Ovary (tissue), 9 donors: ENCODE data around the gene GUCA2B. TPM values are rescaled to one million over a fixed set of nuclear protein-coding genes. Genes with fewer than 3 reads are reported as not detected.

ENCODE experiments used
- DNase-seq, 5 donors: peaks; one replicate each; pipeline ENCODE4 v3.0.0-alpha.2; 2019 to 2020
- H3K27ac ChIP-seq, 2 donors: fragments of 200-600 bp; one replicate each; pipeline versions ENCODE4 v1.5.1 to v1.8.0; 2019 to 2022
- H3K27me3 ChIP-seq: fragments of 200-600 bp; one replicate; pipeline ENCODE4 v1.8.0; 2022
- H3K36me3 ChIP-seq: fragments of 200-600 bp; sonication (generic); one replicate; pipeline ENCODE4 v1.5.1; 2019
- H3K4me1 ChIP-seq: one replicate; pipeline ENCODE4 v1.8.1; 2013; ENCODE audit warnings: mild to moderate bottlenecking, moderate library complexity; ENCODE audit not compliant: insufficient read depth
- H3K4me3 ChIP-seq: fragments of 200-600 bp; sonication (generic); one replicate; pipeline ENCODE4 v1.5.1; 2017
- H3K9me3 ChIP-seq, 2 donors: fragments of 200-600 bp in 1 of 2; sonication (generic) in 1 of 2; one replicate each; pipeline versions ENCODE4 v1.5.1 to v1.8.1; 2013 to 2019; ENCODE audit warnings: mild to moderate bottlenecking in 1 of 2, moderate library complexity in 1 of 2
- EP300 ChIP-seq: sonication (generic); formaldehyde crosslinking; IDR thresholded peaks from one replicate; pipeline ENCODE4 v1.6.1; 2017; ENCODE audit warnings: antibody characterized with exemption
- POLR2A ChIP-seq: fragments of 450-650 bp; IDR thresholded peaks from one replicate; pipeline ENCODE4 v1.6.1; 2017; ENCODE audit warnings: antibody characterized with exemption, mild to moderate bottlenecking, moderate library complexity
- WGBS, 3 donors: extraction: QIAGEN DNeasy Blood & Tissue Kit in 1 of 3; methylation state at CpG; one replicate each; pipeline versions ENCODE4 v1.1.5 to v1.1.7; 2013 to 2017; 5-methylcytosine and 5-hydroxymethylcytosine counted together
- intact Hi-C, 4 donors: fragments of 100-400 bp; cut with DNase I; formaldehyde crosslinking; loops; one replicate each; pipeline versions ENCODE4 v1.11.0 to v1.15.1; 2022 to 2023
- polyA plus RNA-seq, 2 donors: library from polyadenylated mRNA; stranded (reverse); fragments of 200-250 nt in 1 of 2; fragments of 350-450 nt in 1 of 2; fragmentation: Illumina TruSeq in 1 of 2; extraction: RNeasy Lipid Tissue Mini Kit (QIAGEN cat#74804) in 1 of 2; gene quantifications; one replicate each; pipeline ENCODE4 v1.2.3, GENCODE V29; 2013 to 2014
- total RNA-seq, 7 donors: library from RNA; depleted of rRNA in 2 of 7; stranded (reverse); fragments of >200 nt in 2 of 7; fragmentation: NEBNext Ultra II Directional in 3 of 7; extraction: Animal tissue kit (Norgen Biotek cat#: 25700) in 3 of 7; gene quantifications; one replicate each; pipeline versions ENCODE4 v1.1.0 to v1.2.4, GENCODE V29; 2016 to 2023
- TF ChIP-seq, protein P1 (sequence below), 3 donors: fragments of 450-650 bp in 2 of 3; fragments of 200-600 bp in 1 of 3; IDR thresholded peaks; one replicate each; pipeline versions ENCODE4 v1.5.1 to v1.8.0; 2016 to 2022; ENCODE audit warnings: antibody characterized with exemption in 3 of 3, mild to moderate bottlenecking in 1 of 3
- donor health status: DM: no; HTN: no; CAD: no; lungs with moderate emphysema.
- donor health status: DM: no; HTN: no; CAD: no.
- donor health status: Bipolar disorder and iron deficiency.
- donor health status: DM: yes; HTN: yes; CAD: no.
- donor health status: DM: no; HTN: no; CAD: no.
- donor health status: DM: yes; HTN: yes; CAD: no.

GUCA2B gene
- total and polyA plus RNA-seq, 9 donors: not detected

DNA sequence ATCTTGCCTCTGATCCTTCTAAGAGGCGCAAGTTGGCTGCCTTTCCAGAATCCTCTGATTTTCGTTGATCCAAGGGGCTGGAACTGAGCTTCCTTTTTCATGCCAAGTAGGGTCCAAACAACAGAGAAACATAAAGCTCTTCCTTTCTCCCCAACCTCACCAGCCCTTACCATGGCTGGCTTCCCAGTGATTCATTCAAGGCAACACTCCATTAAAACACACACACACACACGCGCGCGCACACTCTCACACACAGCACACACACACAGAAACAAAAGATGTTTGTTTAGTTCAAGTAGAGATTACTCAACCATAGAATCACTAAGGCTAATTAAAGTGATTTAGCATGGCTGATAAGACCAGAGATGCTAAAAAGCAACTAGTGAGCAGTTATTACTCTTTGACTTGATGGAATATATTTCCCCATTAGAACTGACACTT, 24.4 kb downstream of the GUCA2B start:
- Histone ChIP-seq H3K4me1 (peaks cover 8% of the 10 kb centered on the region), H3K27me3 (no peaks in the 10 kb centered on the region), H3K27ac (no peak overlapping the region), H3K4me3 (no peak overlapping the region), H3K9me3 (no peaks in the 10 kb centered on the region), H3K36me3 (no peaks in the 10 kb centered on the region)
- TF ChIP-seq, protein P1, sequence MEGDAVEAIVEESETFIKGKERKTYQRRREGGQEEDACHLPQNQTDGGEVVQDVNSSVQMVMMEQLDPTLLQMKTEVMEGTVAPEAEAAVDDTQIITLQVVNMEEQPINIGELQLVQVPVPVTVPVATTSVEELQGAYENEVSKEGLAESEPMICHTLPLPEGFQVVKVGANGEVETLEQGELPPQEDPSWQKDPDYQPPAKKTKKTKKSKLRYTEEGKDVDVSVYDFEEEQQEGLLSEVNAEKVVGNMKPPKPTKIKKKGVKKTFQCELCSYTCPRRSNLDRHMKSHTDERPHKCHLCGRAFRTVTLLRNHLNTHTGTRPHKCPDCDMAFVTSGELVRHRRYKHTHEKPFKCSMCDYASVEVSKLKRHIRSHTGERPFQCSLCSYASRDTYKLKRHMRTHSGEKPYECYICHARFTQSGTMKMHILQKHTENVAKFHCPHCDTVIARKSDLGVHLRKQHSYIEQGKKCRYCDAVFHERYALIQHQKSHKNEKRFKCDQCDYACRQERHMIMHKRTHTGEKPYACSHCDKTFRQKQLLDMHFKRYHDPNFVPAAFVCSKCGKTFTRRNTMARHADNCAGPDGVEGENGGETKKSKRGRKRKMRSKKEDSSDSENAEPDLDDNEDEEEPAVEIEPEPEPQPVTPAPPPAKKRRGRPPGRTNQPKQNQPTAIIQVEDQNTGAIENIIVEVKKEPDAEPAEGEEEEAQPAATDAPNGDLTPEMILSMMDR (IDR thresholded peaks at IDR 0.05): no peak
- TF ChIP-seq EP300 (no peak), POLR2A (no peak)
- WGBS, 3 donors: 43 to 48% (median 45%) methylated on average over 6 of the region's 6 CpGs
- intact Hi-C loops: loop anchor here (10.0 kb wide), 3 partner anchors 157 to 603 kb away; partner anchors contain the start of gene FOXJ3 (in 1 of the 4)
- DNase-seq: peak; percentile 37 to 71 (median 49)

DNA sequence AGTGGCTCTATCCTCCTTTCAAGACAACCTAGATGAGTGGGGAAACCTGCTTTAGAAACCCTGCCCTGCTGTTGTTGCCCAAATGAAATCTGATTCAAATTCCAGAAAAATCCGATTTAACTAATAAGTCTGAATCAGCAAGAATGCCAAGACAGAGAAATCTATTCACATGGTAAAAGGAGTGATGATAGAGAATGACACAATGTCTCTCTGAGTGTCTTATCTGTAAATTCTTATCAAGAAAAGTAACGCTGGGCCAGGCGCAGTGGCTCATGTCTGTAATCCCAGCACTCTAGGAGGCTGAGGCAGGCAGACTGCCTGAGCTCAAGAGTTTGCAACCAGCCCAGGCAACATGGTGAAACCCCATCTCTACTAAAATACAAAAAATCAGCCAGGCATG, 25.0 kb downstream of the GUCA2B start:
- H3K9me3 ChIP-seq: no peaks in the 10 kb centered on the region
- H3K27me3 ChIP-seq: no peaks in the 10 kb centered on the region
- H3K4me1 ChIP-seq: peaks cover 8% of the 10 kb centered on the region
- no peak overlapping the region for H3K4me3 ChIP-seq
- intact Hi-C loops: loop anchor here (10.0 kb wide), 3 partner anchors 157 to 603 kb away; partner anchors contain the start of gene FOXJ3 (in 1 of the 4)
- TF ChIP-seq, protein P1 (IDR thresholded peaks at IDR 0.05): no peak
- TF ChIP-seq POLR2A (no peak), EP300 (no peak)
- no peaks in the 10 kb centered on the region for H3K36me3 ChIP-seq
- no peak for DNase-seq
- WGBS, 3 donors: 60 to 76% (median 75%) methylated on average over 3 of the region's 3 CpGs
- H3K27ac ChIP-seq: no peak overlapping the region

DNA sequence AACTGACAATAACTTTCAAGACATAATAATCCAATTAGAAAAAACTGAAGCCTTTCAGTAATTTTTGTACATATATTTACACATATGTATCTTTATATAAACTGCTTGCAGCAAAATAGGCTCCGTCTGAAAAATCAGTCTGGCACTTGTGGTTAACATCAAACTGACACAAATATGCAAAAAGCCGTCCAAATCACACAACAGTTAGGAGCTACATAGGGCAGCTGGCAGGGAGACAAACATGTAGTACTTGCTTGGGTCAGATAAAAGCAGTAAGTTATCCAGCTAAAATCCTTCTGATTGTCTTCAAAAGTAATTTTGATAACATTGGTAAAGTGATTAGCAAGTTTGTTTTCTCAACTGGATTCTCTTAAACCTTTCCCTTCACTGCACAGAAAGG, 26.1 kb downstream of the GUCA2B start:
- H3K9me3 ChIP-seq: no peaks in the 10 kb centered on the region
- no peaks in the 10 kb centered on the region for H3K27me3 ChIP-seq
- H3K36me3 ChIP-seq: no peaks in the 10 kb centered on the region
- DNase-seq: no peak
- H3K27ac ChIP-seq: no peak overlapping the region
- WGBS, 3 donors: 2 to 8% (median 6%) methylated on average over 2 of the region's 2 CpGs
- H3K4me1 ChIP-seq: peaks cover 7% of the 10 kb centered on the region
- intact Hi-C loops: loop anchor here (10.0 kb wide), 3 partner anchors 156 to 604 kb away; partner anchors contain the start of gene FOXJ3 (in 1 of the 4)
- no peak overlapping the region for H3K4me3 ChIP-seq
- TF ChIP-seq, protein P1 (IDR thresholded peaks at IDR 0.05): no peak
- TF ChIP-seq EP300: no peak
- no peak for TF ChIP-seq POLR2A

DNA sequence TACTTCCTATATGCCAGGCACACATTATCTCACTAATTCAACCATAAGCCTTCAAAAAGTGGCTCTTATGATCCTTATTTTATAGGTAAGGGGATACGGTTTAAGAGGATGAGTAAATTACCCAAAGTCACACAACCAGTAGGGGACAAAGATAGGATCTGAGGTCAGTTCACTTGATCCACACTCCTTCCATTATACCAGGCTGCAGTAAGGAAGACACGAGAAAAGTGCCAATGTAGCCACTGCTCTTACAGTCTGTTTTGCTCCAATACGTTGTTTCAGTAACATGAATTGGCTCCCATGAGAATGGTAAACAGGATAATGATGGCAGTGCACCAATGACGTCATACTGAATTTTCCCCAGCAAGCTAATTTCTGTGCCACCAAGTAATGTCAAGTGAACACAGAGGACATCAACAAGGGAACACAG, 26.7 kb downstream of the GUCA2B start:
- Histone ChIP-seq H3K27me3 (no peaks in the 10 kb centered on the region), H3K4me3 (no peak overlapping the region), H3K27ac (no peak overlapping the region), H3K36me3 (no peaks in the 10 kb centered on the region), H3K9me3 (no peaks in the 10 kb centered on the region), H3K4me1 (peaks cover 7% of the 10 kb centered on the region)
- intact Hi-C loops: loop anchor here (10.0 kb wide), 3 partner anchors 155 to 605 kb away; partner anchors contain the start of gene FOXJ3 (in 1 of the 4)
- DNase-seq: no peak
- WGBS, 3 donors: 82 to 86% (median 82%) methylated on average over 4 of the region's 4 CpGs
- no peak for TF ChIP-seq POLR2A
- TF ChIP-seq, protein P1 (IDR thresholded peaks at IDR 0.05): no peak
- no peak for TF ChIP-seq EP300
